Measurements from ENCODE around the gene TCEAL3.

GRCh38 chrX:103628386-103629317, 20.9 kb downstream of the TCEAL3 start, which contains the start of gene TCEAL1:
- TF ChIP-seq CTCF (conservative IDR thresholded peaks at IDR 0.05 in 1 of 2, IDR thresholded peaks at IDR 0.05 in 1 of 2; ENCODE audit: extremely low read depth in 1 of 2, insufficient read depth in 1 of 2, low read depth in 1 of 2, low read length in 2 of 2) (no peak), EZH2 (IDR thresholded peaks at IDR 0.05; ENCODE audit: borderline replicate concordance, low read length) (no peak)
